Measurements from ENCODE around the gene TPGS1.

The TPGS1 gene

GRCh38 chr19:489418-490196 lies 17.7 kb upstream of the TPGS1 start:
- TF ChIP-seq, protein P1, sequence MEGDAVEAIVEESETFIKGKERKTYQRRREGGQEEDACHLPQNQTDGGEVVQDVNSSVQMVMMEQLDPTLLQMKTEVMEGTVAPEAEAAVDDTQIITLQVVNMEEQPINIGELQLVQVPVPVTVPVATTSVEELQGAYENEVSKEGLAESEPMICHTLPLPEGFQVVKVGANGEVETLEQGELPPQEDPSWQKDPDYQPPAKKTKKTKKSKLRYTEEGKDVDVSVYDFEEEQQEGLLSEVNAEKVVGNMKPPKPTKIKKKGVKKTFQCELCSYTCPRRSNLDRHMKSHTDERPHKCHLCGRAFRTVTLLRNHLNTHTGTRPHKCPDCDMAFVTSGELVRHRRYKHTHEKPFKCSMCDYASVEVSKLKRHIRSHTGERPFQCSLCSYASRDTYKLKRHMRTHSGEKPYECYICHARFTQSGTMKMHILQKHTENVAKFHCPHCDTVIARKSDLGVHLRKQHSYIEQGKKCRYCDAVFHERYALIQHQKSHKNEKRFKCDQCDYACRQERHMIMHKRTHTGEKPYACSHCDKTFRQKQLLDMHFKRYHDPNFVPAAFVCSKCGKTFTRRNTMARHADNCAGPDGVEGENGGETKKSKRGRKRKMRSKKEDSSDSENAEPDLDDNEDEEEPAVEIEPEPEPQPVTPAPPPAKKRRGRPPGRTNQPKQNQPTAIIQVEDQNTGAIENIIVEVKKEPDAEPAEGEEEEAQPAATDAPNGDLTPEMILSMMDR (IDR thresholded peaks at IDR 0.05): no peak

DNA sequence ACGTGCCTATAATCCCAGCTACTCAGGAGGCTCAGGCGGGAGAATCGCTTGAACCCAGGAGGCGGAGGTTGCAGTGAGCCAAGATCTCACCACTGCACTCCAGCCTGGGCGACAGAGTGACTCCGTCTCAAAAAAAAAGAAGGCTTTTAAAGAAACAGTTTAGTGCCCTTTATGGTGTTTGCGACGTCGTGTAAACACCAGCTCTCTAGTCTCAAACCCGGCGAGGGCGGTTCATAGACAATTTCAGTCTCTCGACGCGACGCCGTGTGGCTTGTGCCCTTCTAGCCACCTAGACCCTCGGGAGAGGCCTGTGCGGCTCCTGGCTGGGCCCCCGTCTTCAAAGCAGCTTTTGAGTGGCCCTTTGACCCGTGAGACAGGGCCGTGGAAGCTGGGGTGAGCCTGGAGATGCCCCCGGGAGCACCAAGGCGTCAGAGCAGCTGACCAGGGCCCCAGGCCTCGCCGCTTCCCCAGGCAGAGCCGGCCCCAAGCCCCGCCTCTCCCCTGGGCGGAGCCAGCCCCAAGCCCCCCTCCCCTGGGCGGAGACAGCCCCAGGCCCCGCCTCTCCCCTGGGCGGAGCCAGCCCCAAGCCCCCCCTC lies 16.1 kb upstream of the TPGS1 start:
- TF ChIP-seq, protein P1 (IDR thresholded peaks at IDR 0.05): no peak

- TF ChIP-seq, protein P1 (IDR thresholded peaks at IDR 0.05): no peak
These were observed 15.2 kb upstream of the TPGS1 start for GRCh38 chr19:492091-492531.

GRCh38 chr19:493391-494170 lies 13.7 kb upstream of the TPGS1 start:
- TF ChIP-seq, protein P1 (IDR thresholded peaks at IDR 0.05): no peak

DNA sequence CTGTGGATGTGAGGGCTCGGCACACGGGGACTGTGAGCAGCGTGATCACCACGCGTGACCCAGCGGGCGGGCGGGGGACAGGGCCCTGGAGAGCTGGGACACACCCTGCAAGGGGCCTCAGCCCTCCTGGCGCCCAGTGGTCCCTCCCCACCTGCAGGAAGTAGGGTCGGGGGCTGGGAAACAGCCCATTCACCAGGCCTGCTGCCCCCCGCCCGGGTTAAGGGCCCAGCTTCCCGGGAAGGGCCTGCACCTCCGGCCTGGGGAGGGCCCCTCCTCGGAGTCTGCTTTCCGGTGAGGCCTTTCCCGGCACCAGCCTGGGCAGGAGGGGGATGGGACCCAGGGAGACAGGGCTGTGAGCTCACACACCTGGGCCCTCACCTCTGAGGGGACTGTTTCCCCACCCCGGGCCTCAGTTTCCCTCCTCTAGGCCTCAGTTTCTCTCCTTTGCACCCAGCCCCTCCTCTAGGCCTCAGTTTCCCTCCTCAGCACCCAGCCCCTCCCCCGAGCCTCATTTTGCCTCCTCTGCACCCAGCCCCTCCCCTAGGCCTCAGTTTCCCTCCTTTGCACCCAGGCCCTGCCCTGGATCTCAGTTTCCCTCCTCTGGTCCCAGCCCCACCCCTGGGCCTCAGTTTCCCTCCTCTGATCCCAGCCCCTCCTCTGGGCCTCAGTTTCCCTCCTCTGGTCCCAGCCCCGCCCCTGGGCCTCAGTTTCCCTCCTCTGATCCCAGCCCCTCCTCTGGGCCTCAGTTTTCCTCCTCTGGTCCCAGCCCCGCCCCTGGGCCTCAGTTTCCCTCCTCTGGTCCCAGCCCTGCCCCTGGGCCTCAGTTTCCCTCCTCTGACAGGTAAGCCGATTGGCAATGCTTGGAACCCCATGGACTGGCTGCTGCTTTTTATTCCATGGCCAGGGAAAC lies 12.9 kb upstream of the TPGS1 start:
- TF ChIP-seq, protein P1 (IDR thresholded peaks at IDR 0.05): no peak

- TF ChIP-seq, protein P1 (IDR thresholded peaks at IDR 0.05): no peak
These were observed 12.3 kb upstream of the TPGS1 start for GRCh38 chr19:495081-495401.

All from LNCAP (cell line).